RPMI8226 (cell line): Measurements from ENCODE around the gene KIAA1217.

Experiments used
- DNase-seq: peaks from one replicate; pipeline ENCODE4 v3.0.0-alpha.2; 2015

Gene KIAA1217

DNA sequence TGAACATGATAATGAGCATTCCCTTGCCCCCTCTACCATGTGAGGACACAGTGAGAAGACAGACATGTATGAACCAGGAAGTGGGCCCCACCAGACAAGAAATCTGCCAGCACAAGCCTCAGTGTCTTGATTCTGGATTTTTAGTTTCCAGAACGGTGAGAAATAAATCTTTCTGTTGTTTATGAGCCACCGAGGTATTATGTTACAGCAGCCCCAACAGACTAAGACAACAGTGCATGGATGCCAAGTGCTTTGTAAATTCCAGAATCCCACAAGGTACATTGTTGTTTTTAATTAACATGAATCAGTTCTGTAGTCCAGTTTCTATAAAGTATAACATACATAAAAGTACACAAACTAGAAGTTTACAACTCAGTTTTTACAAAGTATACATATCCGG lies 352.5 kb downstream of the KIAA1217 start:
- no peak for DNase-seq

DNA sequence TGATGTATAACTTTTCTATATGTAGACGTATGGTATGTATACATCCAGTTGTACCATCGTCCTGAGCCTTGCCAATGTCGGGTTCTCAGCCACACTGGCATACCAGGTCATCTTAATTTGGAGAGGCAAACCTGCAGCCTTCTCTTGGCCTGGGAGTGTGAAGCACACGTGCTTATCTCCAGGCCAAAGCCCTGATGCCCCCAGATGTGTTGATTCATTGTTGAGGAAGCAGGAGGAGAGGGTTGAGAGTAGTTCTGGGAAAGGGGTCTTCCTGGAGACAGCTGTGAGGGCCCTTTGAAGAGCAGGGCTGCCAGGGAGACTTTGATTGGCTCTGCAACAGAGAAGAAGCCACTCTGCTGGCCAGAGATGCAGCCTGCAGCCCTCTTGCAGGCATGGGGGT lies 359.1 kb downstream of the KIAA1217 start:
- no peak for DNase-seq

- DNase-seq: no peak
Observed at GRCh38 chr10:24569330-24569796, 360.4 kb downstream of the KIAA1217 start.

GRCh38 chr10:24569828-24570657 lies 361.1 kb downstream of the KIAA1217 start:
- DNase-seq: no peak

DNA sequence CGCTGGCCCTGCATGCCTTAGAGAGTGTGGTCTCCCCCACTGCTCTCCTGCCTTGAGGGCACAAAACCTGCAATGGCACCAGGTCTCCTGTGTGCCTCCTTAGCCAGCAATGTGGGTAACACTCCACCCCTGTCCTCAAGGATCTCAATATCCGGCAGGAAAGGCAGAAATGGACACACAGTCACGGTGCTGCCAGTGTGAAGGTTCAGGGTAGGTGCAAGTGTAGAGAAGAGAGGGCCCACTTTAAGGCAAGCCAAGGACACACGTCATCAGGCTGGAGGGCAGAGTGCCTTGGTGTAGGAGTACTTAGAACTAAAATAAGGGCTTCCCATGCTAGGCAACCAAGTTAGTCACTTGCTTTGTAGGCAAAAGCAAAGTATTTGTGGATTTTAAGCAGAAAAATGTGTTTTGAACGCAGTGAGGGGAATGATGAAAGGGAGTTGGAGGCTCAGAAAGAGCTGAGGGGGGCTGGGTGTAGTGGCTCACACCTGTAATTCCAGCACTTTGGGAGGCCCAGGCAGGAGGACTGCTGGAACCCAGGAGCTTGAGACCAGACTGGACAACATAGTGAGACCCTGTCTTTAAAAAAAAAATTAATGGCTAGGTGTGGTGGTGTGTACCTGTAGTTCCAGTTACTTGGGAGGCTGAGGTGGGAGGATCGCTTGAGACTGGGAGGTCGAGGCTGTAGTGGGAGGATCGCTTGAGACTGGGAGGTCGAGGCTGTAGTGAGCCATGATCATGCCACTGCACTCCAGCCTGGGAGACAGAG lies 361.9 kb downstream of the KIAA1217 start:
- DNase-seq: no peak

- no peak for DNase-seq
Observed at GRCh38 chr10:24571870-24572450, 363.0 kb downstream of the KIAA1217 start.

DNA sequence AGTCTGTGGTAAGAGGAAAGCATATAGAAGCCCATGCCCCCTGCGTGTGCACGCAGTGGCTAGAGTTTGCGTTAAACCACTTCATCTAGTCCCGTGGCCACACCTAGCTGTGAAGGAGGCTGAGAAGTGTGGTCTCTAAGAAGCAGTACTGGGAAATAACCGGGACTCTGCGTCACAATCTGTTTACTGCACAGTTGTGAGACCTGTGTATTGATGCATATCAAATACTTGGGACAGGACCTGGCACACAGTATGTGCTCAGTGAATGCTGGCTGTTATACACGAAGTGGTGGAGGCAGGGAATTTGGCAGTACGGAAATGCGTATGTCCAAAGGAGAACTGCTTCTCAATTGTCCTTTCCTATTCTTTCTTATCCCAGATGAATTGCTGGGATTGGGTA lies 365.2 kb downstream of the KIAA1217 start:
- DNase-seq: no peak

- DNase-seq: no peak
Observed at GRCh38 chr10:24574578-24575155, 365.7 kb downstream of the KIAA1217 start.

GRCh38 chr10:24575481-24576002 lies 366.6 kb downstream of the KIAA1217 start:
- no peak for DNase-seq

DNA sequence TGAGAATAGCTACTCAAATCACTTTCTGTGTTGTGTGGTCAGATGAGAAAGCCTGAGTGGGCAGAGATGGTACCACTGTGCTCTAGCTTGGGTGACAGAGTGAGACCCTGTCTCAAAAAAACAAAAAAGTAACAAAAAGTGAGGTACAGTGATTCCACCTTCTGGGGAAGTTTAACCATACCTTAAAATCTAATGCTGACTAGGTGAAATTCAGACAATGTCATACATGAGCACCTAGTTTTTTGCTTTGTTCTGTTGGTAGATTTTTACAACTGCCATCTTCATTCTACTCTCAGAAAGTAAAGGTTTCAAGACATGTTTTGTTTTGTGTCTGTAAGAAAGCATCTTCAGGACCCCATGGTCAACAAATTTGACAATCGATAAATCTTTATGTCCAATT lies 370.5 kb downstream of the KIAA1217 start:
- DNase-seq: no peak

DNA sequence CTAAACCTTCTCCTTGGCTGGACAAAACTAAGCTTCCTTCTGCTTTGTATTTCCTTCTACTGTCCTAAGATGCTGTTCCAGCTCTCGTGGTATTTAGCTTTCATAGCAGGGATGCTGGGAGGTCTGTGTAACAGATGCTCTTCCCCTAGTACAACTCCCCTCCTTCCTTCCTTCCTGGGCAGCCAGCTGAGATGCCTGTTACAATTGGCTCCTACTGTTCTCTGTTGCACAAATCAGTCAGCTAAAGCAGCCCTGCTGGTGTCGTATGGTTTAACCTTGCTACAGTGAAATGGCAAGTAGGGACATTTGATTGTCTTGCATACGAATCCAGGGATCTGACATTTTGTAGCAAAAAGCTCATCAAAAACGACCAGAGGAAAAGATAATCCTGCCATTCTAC lies 371.0 kb downstream of the KIAA1217 start:
- DNase-seq: no peak

- no peak for DNase-seq
Observed at GRCh38 chr10:24589265-24589664, 380.3 kb downstream of the KIAA1217 start.

DNA sequence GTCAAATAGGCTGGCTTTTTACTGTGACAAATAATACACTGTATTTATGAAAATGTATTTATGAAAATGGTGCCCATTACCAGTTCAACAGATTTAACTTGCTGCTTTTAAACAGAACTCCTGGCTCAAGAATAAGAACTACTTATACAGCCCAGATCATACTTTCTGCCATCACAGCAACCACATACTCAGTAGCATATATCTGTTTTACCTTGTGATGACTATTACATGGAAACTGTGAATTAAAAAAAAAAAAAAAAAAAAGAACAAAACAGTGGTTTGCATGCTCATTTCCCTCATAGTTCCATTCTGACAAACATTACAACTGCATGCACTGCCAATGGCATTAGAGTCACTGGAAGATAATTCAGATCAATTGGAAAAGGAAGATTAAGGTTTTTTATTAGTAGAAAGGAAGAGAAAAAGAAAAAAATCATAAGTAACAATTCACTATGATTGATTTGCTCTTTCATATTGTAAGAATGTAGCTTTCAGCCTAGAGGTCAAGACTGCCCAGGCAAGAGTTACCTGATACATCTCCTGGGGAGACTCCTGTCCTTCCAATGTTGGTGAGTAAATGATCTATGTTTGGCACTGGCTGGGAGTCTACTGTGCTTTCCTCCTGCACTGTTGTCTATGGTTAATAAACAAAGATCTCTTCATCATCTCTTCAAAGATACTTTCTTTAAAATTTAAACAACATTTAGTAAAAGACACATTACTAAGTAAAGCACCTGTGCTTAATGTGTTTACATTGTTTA lies 381.9 kb downstream of the KIAA1217 start:
- DNase-seq: no peak

DNA sequence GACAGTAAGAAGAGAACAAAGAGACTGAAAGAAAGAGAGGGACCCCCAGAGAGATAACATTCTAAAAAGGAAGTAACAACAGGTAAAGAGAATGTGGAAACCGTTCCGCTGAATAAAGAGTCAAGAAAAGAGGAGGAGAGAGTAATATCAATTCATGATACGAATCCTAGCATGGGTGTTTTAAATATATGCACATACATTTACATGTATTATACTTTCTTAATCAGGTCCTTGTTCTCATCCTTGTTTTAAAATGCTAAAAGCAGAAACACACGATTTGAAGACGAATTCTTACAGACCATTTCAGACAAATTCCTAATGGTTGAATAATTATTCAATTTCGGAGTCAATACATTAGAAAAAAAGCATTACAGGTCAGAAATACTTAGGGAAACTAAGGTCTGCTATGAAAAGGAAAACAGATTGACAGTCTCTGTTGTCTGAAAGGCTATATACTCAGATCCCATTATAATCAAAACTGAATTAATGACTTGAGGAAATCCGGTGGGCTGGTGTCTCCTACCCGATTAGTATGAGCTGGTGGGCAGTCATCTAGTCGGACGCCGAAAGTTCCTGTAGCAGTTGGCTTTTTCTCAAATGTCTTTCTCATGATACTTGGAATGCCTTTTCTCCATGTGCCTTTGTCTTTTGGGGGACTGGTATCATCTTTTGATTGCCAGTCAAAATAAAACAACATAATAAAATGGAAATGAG lies 387.4 kb downstream of the KIAA1217 start:
- DNase-seq: no peak

DNA sequence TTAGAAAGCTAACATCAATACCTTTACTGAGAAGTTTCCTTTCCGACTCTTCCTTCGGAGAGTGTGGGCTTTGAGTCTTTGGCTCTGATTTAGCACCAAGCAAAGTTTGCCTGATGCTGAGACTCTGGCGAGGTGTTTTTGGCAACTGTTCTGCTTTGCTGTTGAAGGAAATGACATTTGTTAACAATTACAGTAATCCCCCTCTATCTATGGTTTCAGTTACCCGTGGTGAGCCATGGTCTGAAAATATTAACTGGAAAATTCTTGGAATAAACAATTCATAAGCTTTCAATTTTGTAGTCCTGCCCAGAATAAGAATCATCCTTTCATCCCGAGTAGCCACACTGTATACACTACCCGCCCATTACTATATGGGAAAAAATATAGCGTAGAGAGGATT lies 388.5 kb downstream of the KIAA1217 start:
- no peak for DNase-seq
